Pancreas (tissue), 10 donors: Measurements from ENCODE around the gene PIAS4. TPM values are rescaled to one million over a fixed set of nuclear protein-coding genes. Genes with fewer than 3 reads are reported as not detected.
A peak's percentile ranks its signal among the peaks of the same experiment; 100 is the strongest.

Source experiments
- ATAC-seq, 4 donors: fragments of 200-7000 bp; cut with Tn5 transposase; one replicate each; pipeline versions ENCODE4 v1.8.0 to v1.9.1; 2020; ENCODE audit warnings: mild to moderate bottlenecking in 4 of 4, moderate library complexity in 4 of 4
- DNase-seq, 6 donors: peaks; one replicate each; pipeline ENCODE4 v3.0.0-alpha.2; 2020
- FAIRE-seq: peaks from 2 replicates; lab custom pipeline; 2012; peaks lifted over from hg19 to GRCh38; lab: Jason Lieb, UNC
- H3K27ac ChIP-seq, 4 donors: fragments of 200-600 bp; sonication (generic); 1 replicate in 3 of 4; 2 replicates in 1 of 4; pipeline versions ENCODE4 v1.5.0 to v1.8.0; 2020
- H3K27me3 ChIP-seq, 4 donors: fragments of 200-600 bp; one replicate each; pipeline ENCODE4 v1.8.0; 2021
- H3K36me3 ChIP-seq, 3 donors: fragments of 200-600 bp; sonication (generic) in 1 of 3; one replicate each; pipeline versions ENCODE4 v1.5.0 to v1.8.0; 2020 to 2021
- H3K4me1 ChIP-seq, 3 donors: fragments of 200-600 bp; one replicate each; pipeline ENCODE4 v1.8.0; 2021
- H3K4me3 ChIP-seq, 4 donors: fragments of 200-600 bp; sonication (generic) in 2 of 4; one replicate each; pipeline versions ENCODE4 v1.5.0 to v1.8.0; 2020 to 2021
- H3K9me3 ChIP-seq, 4 donors: fragments of 200-600 bp; one replicate each; pipeline ENCODE4 v1.8.0; 2021
- CTCF ChIP-seq, 4 donors: fragments of 200-600 bp; sonication (generic) in 3 of 4; IDR thresholded peaks; one replicate each; pipeline versions ENCODE4 v1.5.0 to v1.8.0; 2021; ENCODE audit warnings: antibody characterized with exemption in 4 of 4
- WGBS, 2 donors: extraction: QIAGEN DNeasy Blood & Tissue Kit; methylation state at CpG; one replicate each; pipeline ENCODE4 v1.1.7; 2013; 5-methylcytosine and 5-hydroxymethylcytosine counted together
- intact Hi-C, 3 donors: fragments of 100-400 bp; cut with DNase I; formaldehyde crosslinking; loops; one replicate each; pipeline versions ENCODE4 v1.11.1 to v1.14.2; 2022
- polyA plus RNA-seq, 2 donors: library from polyadenylated mRNA; stranded (reverse); fragments of 200-250 nt; gene quantifications; one replicate each; pipeline ENCODE4 v1.2.3, GENCODE V29; 2013
- total RNA-seq, 6 donors: library from RNA; stranded (reverse); fragmentation: NEBNext Ultra II Directional in 4 of 6; extraction: Animal tissue kit (Norgen Biotek cat#: 25700) in 4 of 6; gene quantifications; one replicate each; pipeline versions ENCODE4 v1.2.1 to v1.2.4, GENCODE V29; 2021 to 2023
- donor health status: healthy with polysubstance abuse.
- donor health status: DM: no; HTN: no; CAD: no; lungs with moderate emphysema.
- donor health status: DM: no; HTN: no; CAD: no.
- donor health status: control.
- donor health status: control.
- donor health status: Bipolar disorder and iron deficiency.
- donor health status: DM: yes; HTN: yes; CAD: no.
- donor health status: DM: no; HTN: no; CAD: no.
- donor health status: DM: no; HTN: no; CAD: no.
- donor health status: DM: yes; HTN: yes; CAD: no.

Gene PIAS4
- total and polyA plus RNA-seq, 8 donors, result 12.8 to 25.3 (median 15.4) TPM

- H3K27ac ChIP-seq, result no peak overlapping the region
- DNase-seq (peak in 3 of 6 donors; percentile 28 to 58 (median 52)), ATAC-seq (no peak), FAIRE-seq (no peak)
- TF ChIP-seq CTCF (IDR thresholded peaks at IDR 0.05), result no peak
- H3K9me3 ChIP-seq, result no peaks in the 10 kb centered on the region
- no peaks in the 10 kb centered on the region for H3K27me3 ChIP-seq
- peaks cover 0 to 30% (median 0%) of the 10 kb centered on the region in 3 donors for H3K36me3 ChIP-seq
- H3K4me1 ChIP-seq, result no peaks in the 10 kb centered on the region
- 81 to 85% methylated on average over 9 of the region's 9 CpGs for WGBS, 2 donors
- intact Hi-C loops, result no loop called here
- H3K4me3 ChIP-seq, result no peak overlapping the region
Measured at GRCh38 chr19:4030981-4031380, 23.4 kb downstream of the PIAS4 start.

- no peak for FAIRE-seq
- H3K27me3 ChIP-seq, result no peaks in the 10 kb centered on the region
- no peak for TF ChIP-seq CTCF (IDR thresholded peaks at IDR 0.05)
- no peaks in the 10 kb centered on the region for H3K9me3 ChIP-seq
- no peak overlapping the region for H3K27ac ChIP-seq
- intact Hi-C loops, result no loop called here
- H3K36me3 ChIP-seq, result peaks cover 0 to 30% (median 0%) of the 10 kb centered on the region in 3 donors
- no peak overlapping the region for H3K4me3 ChIP-seq
- ATAC-seq, result no peak
- DNase-seq, result peak in 2 of 6 donors; percentile 24 to 67
- 75 to 78% methylated on average over 11 of the region's 11 CpGs for WGBS, 2 donors
- no peaks in the 10 kb centered on the region for H3K4me1 ChIP-seq
Measured at GRCh38 chr19:4031420-4031819, 23.9 kb downstream of the PIAS4 start.

- H3K27me3 ChIP-seq, result no peaks in the 10 kb centered on the region
- H3K27ac ChIP-seq, result no peak overlapping the region
- WGBS, 2 donors, result 78 to 84% methylated on average over 16 of the region's 16 CpGs
- peak in 2 of 6 donors; percentile 36 to 63 for DNase-seq
- intact Hi-C loops, result no loop called here
- H3K4me3 ChIP-seq, result no peak overlapping the region
- H3K9me3 ChIP-seq, result no peaks in the 10 kb centered on the region
- TF ChIP-seq CTCF (IDR thresholded peaks at IDR 0.05), result no peak
- H3K4me1 ChIP-seq, result no peaks in the 10 kb centered on the region
- H3K36me3 ChIP-seq, result peaks cover 0 to 31% (median 0%) of the 10 kb centered on the region in 3 donors
- no peak for FAIRE-seq
- no peak for ATAC-seq
Measured at GRCh38 chr19:4032436-4032835, 24.9 kb downstream of the PIAS4 start.

- H3K9me3 ChIP-seq, result no peaks in the 10 kb centered on the region
- H3K4me1 ChIP-seq, result no peaks in the 10 kb centered on the region
- no peak overlapping the region for H3K27ac ChIP-seq
- FAIRE-seq, result no peak
- no peak overlapping the region for H3K4me3 ChIP-seq
- H3K27me3 ChIP-seq, result no peaks in the 10 kb centered on the region
- intact Hi-C loops, result no loop called here
- 88 to 91% methylated on average over 56 to 63 of the region's 63 CpGs for WGBS, 2 donors
- ATAC-seq, result no peak
- DNase-seq, result peak in 1 of 6 donors; percentile 62
- H3K36me3 ChIP-seq, result peaks cover 0 to 33% (median 0%) of the 10 kb centered on the region in 3 donors
- TF ChIP-seq CTCF (IDR thresholded peaks at IDR 0.05), result no peak
Measured at GRCh38 chr19:4033028-4033956, 25.8 kb downstream of the PIAS4 start.
